Mesenchymal stem cell (in vitro differentiated cells and primary cell): Measurements from ENCODE around the gene PDGFC.

Experiments used
- DNase-seq: peaks from one replicate; pipeline ENCODE4 v3.0.0-alpha.2; 2013
- H2AFZ ChIP-seq: one replicate; pipeline ENCODE4 v1.6.1; 2013; ENCODE audit warnings: low read depth, mild to moderate bottlenecking, control low read depth, inconsistent platforms, low read length, moderate library complexity
- H2AK5ac ChIP-seq: 2 replicates; pipeline ENCODE4 v1.6.1; 2013; ENCODE audit warnings: low read length, moderate library complexity, mild to moderate bottlenecking, inconsistent platforms; ENCODE audit not compliant: severe bottlenecking
- H2BK120ac ChIP-seq: one replicate; pipeline ENCODE4 v1.6.1; 2013; ENCODE audit warnings: low read depth, mild to moderate bottlenecking, inconsistent platforms, low read length, moderate library complexity
- H2BK12ac ChIP-seq, 2 experiments: one replicate each; pipeline ENCODE4 v1.6.1; 2013; ENCODE audit warnings: inconsistent platforms in 2 of 2, low read length in 2 of 2, mild to moderate bottlenecking in 2 of 2, moderate library complexity in 2 of 2, control low read depth in 1 of 2
- H2BK15ac ChIP-seq: one replicate; pipeline ENCODE4 v1.6.1; 2013; ENCODE audit warnings: mild to moderate bottlenecking, low read depth, inconsistent platforms; ENCODE audit not compliant: poor library complexity, severe bottlenecking
- H2BK5ac ChIP-seq: 2 replicates; pipeline ENCODE4 v1.6.1; 2013; ENCODE audit warnings: low read depth, mild to moderate bottlenecking, low read length, control low read depth, inconsistent platforms; ENCODE audit not compliant: poor library complexity, severe bottlenecking
- H3K14ac ChIP-seq, 2 experiments: one replicate each; pipeline ENCODE4 v1.6.1; 2013; ENCODE audit warnings: inconsistent platforms in 2 of 2, low read length in 2 of 2, control low read depth in 1 of 2, mild to moderate bottlenecking in 1 of 2, moderate library complexity in 1 of 2
- H3K18ac ChIP-seq, 2 experiments: one replicate each; pipeline ENCODE4 v1.6.1; 2013; ENCODE audit warnings: inconsistent platforms in 2 of 2, low read length in 2 of 2, control low read depth in 1 of 2, low read depth in 1 of 2, mild to moderate bottlenecking in 1 of 2
- H3K23ac ChIP-seq, 2 experiments: one replicate each; pipeline ENCODE4 v1.6.1; 2013; ENCODE audit warnings: inconsistent platforms in 2 of 2, low read length in 2 of 2, mild to moderate bottlenecking in 2 of 2, moderate library complexity in 2 of 2, control low read depth in 1 of 2
- H3K27ac ChIP-seq: 2 replicates; pipeline ENCODE4 v1.5.1; 2013; ENCODE audit warnings: mild to moderate bottlenecking, moderate library complexity, low read length, control low read depth, inconsistent platforms; ENCODE audit not compliant: poor library complexity, severe bottlenecking
- H3K27me3 ChIP-seq, 2 experiments: 2 replicates each; pipeline versions ENCODE4 v1.6.1 to v1.7.0; 2013; ENCODE audit warnings: low read length in 2 of 2, mild to moderate bottlenecking in 2 of 2, moderate library complexity in 2 of 2, control low read depth in 1 of 2, inconsistent platforms in 1 of 2; ENCODE audit not compliant: control insufficient read depth in 1 of 2, insufficient read depth in 1 of 2
- H3K36me3 ChIP-seq, 2 experiments: 2 replicates each; pipeline versions ENCODE4 v1.6.1 to v1.7.0; 2013; ENCODE audit warnings: low read length in 2 of 2, control low read depth in 1 of 2, inconsistent platforms in 1 of 2, low read depth in 1 of 2, mild to moderate bottlenecking in 1 of 2; ENCODE audit not compliant: insufficient read depth in 2 of 2, control insufficient read depth in 1 of 2
- H3K4ac ChIP-seq, 2 experiments: one replicate each; pipeline ENCODE4 v1.6.1; 2013; ENCODE audit warnings: inconsistent platforms in 2 of 2, low read length in 2 of 2, mild to moderate bottlenecking in 2 of 2, moderate library complexity in 2 of 2, control low read depth in 1 of 2, low read depth in 1 of 2
- H3K4me1 ChIP-seq: 2 replicates; pipeline ENCODE4 v1.6.1; 2013; ENCODE audit warnings: low read depth, low read length, control low read depth; ENCODE audit not compliant: control insufficient read depth, insufficient read depth
- H3K4me2 ChIP-seq: 2 replicates; pipeline ENCODE4 v1.6.1; 2013; ENCODE audit warnings: low read length, mild to moderate bottlenecking, inconsistent platforms; ENCODE audit not compliant: poor library complexity, severe bottlenecking
- H3K4me3 ChIP-seq, 2 experiments: 2 replicates each; pipeline versions ENCODE4 v1.5.1 to v1.7.0; 2013; ENCODE audit warnings: low read length in 2 of 2, mild to moderate bottlenecking in 2 of 2, control low read depth in 1 of 2, low read depth in 1 of 2; ENCODE audit not compliant: insufficient read depth in 1 of 2
- H3K79me1 ChIP-seq: replicated peaks from 2 replicates; pipeline ENCODE4 v1.6.1; 2013; ENCODE audit warnings: mild to moderate bottlenecking, control low read depth, low read length, inconsistent platforms; ENCODE audit not compliant: poor library complexity, severe bottlenecking
- H3K9ac ChIP-seq: 2 replicates; pipeline ENCODE4 v1.7.0; 2013; ENCODE audit warnings: mild to moderate bottlenecking, low read length, moderate library complexity
- H3K9me3 ChIP-seq: 2 replicates; pipeline ENCODE4 v1.7.0; 2013; ENCODE audit warnings: mild to moderate bottlenecking, low read length; ENCODE audit not compliant: control insufficient read depth
- H4K8ac ChIP-seq: one replicate; pipeline ENCODE4 v1.6.1; 2013; ENCODE audit warnings: inconsistent platforms, mild to moderate bottlenecking, low read length, moderate library complexity
- H4K91ac ChIP-seq: one replicate; pipeline ENCODE4 v1.6.1; 2013; ENCODE audit warnings: mild to moderate bottlenecking, low read length, inconsistent platforms
- WGBS: methylation state at CpG from one replicate; pipeline ENCODE4 v1.1.7; 2013; ENCODE audit warnings: mixed read lengths; 5-methylcytosine and 5-hydroxymethylcytosine counted together

The PDGFC gene

GRCh38 chr4:156961196-156962057 lies 10.2 kb downstream of the PDGFC start:
- Histone ChIP-seq H2AK5ac (peak overlapping the region; percentile 55), H4K91ac (no peak overlapping the region), H2BK120ac (no peak overlapping the region), H3K18ac (no peak overlapping the region), H3K4me3 (peak overlapping the region in 1 of 2 experiments; percentile 12), H3K4ac (peak overlapping the region in 1 of 2 experiments; percentile 3), H3K9ac (peak overlapping the region; percentile 58), H3K4me1 (peaks cover 8% of the 10 kb centered on the region), H2BK5ac (no peak overlapping the region), H3K9me3 (no peaks in the 10 kb centered on the region), H3K27me3 (no peaks in the 10 kb centered on the region), H4K8ac (no peak overlapping the region), H3K4me2 (no peak overlapping the region), H3K79me1 (no peaks in the 10 kb centered on the region), H3K14ac (no peak overlapping the region), H3K23ac (peak overlapping the region in 1 of 2 experiments; percentile 23), H3K27ac (peak overlapping the region; percentile 83), H2BK15ac (no peak overlapping the region), H2BK12ac (no peak overlapping the region), H2AFZ (no peak overlapping the region), H3K36me3 (peaks cover 2 to 7% of the 10 kb centered on the region in 2 experiments)
- 50% methylated on average over 1 of the region's 9 CpGs for WGBS
- DNase-seq: peak; percentile 62

GRCh38 chr4:156959298-156959702 lies 12.3 kb downstream of the PDGFC start:
- H3K23ac ChIP-seq: no peak overlapping the region
- no peak overlapping the region for H2BK12ac ChIP-seq
- peaks cover 0 to 3% of the 10 kb centered on the region in 2 experiments for H3K36me3 ChIP-seq
- H3K4me2 ChIP-seq: no peak overlapping the region
- H3K4ac ChIP-seq: no peak overlapping the region
- H3K9me3 ChIP-seq: no peaks in the 10 kb centered on the region
- DNase-seq: peak; percentile 58
- H3K4me1 ChIP-seq: peaks cover 7% of the 10 kb centered on the region
- H3K27ac ChIP-seq: peak overlapping the region; percentile 79
- H3K79me1 ChIP-seq: no peaks in the 10 kb centered on the region
- H2AK5ac ChIP-seq: no peak overlapping the region
- no peak overlapping the region for H3K4me3 ChIP-seq
- no peaks in the 10 kb centered on the region for H3K27me3 ChIP-seq
- no peak overlapping the region for H2BK15ac ChIP-seq
- 0% methylated on average over 3 of the region's 3 CpGs for WGBS
- H3K9ac ChIP-seq: no peak overlapping the region
- H2BK120ac ChIP-seq: no peak overlapping the region
- H4K91ac ChIP-seq: no peak overlapping the region
- H2BK5ac ChIP-seq: no peak overlapping the region
- no peak overlapping the region for H3K14ac ChIP-seq
- H4K8ac ChIP-seq: no peak overlapping the region
- H2AFZ ChIP-seq: no peak overlapping the region
- H3K18ac ChIP-seq: no peak overlapping the region

GRCh38 chr4:156958276-156959074 lies 13.1 kb downstream of the PDGFC start:
- no peak overlapping the region for H3K23ac ChIP-seq
- no peak overlapping the region for H2BK12ac ChIP-seq
- H2BK5ac ChIP-seq: no peak overlapping the region
- no peak for DNase-seq
- H2AK5ac ChIP-seq: no peak overlapping the region
- H3K4me2 ChIP-seq: peak overlapping the region; percentile 28
- peak overlapping the region; percentile 39 for H3K9ac ChIP-seq
- WGBS: 88% methylated on average over 2 of the region's 2 CpGs
- no peak overlapping the region for H2BK15ac ChIP-seq
- peak overlapping the region; percentile 28 for H3K27ac ChIP-seq
- no peaks in the 10 kb centered on the region for H3K9me3 ChIP-seq
- H3K14ac ChIP-seq: no peak overlapping the region
- no peaks in the 10 kb centered on the region for H3K79me1 ChIP-seq
- no peaks in the 10 kb centered on the region for H3K27me3 ChIP-seq
- H2BK120ac ChIP-seq: no peak overlapping the region
- peaks cover 0 to 3% of the 10 kb centered on the region in 2 experiments for H3K36me3 ChIP-seq
- no peak overlapping the region for H3K18ac ChIP-seq
- no peak overlapping the region for H4K8ac ChIP-seq
- peaks cover 7% of the 10 kb centered on the region for H3K4me1 ChIP-seq
- H3K4ac ChIP-seq: no peak overlapping the region
- peak overlapping the region in 1 of 2 experiments; percentile 3 for H3K4me3 ChIP-seq
- no peak overlapping the region for H2AFZ ChIP-seq
- H4K91ac ChIP-seq: no peak overlapping the region

- Histone ChIP-seq H4K8ac (no peak overlapping the region), H3K23ac (no peak overlapping the region), H3K36me3 (peaks cover 0 to 3% of the 10 kb centered on the region in 2 experiments), H3K4me2 (no peak overlapping the region), H2BK12ac (peak overlapping the region in 1 of 2 experiments; percentile 49), H3K4me3 (no peak overlapping the region), H3K27me3 (no peaks in the 10 kb centered on the region), H3K4ac (no peak overlapping the region), H3K4me1 (peaks cover 4% of the 10 kb centered on the region), H3K9me3 (no peaks in the 10 kb centered on the region), H2AFZ (no peak overlapping the region), H3K9ac (peak overlapping the region; percentile 39), H3K18ac (no peak overlapping the region), H2BK15ac (no peak overlapping the region), H2BK5ac (no peak overlapping the region), H3K14ac (no peak overlapping the region), H3K79me1 (no peaks in the 10 kb centered on the region), H4K91ac (no peak overlapping the region), H3K27ac (no peak overlapping the region), H2AK5ac (peak overlapping the region; percentile 16), H2BK120ac (no peak overlapping the region)
- DNase-seq: no peak
- 87% methylated on average over 3 of the region's 3 CpGs for WGBS
These were observed 14.0 kb downstream of the PDGFC start for GRCh38 chr4:156957556-156957955.
